H9 (cell line): ENCODE data around the gene FAM120A. TPM values are rescaled to one million over a fixed set of nuclear protein-coding genes. Genes with fewer than 3 reads are reported as not detected.

Source experiments
- DNase-seq: peaks from one replicate; pipeline ENCODE4 v3.0.0-alpha.2; 2017
- H2AFZ ChIP-seq: one replicate; pipeline ENCODE4 v1.6.1; 2013; ENCODE audit warnings: mild to moderate bottlenecking, low read length, control low read depth, moderate library complexity
- H2AK5ac ChIP-seq: 2 replicates; pipeline ENCODE4 v1.6.1; 2013; ENCODE audit warnings: low read length, control low read depth, mixed read lengths; ENCODE audit not compliant: insufficient read length
- H2BK120ac ChIP-seq: one replicate; pipeline ENCODE4 v1.6.1; 2013; ENCODE audit warnings: low read depth, mild to moderate bottlenecking, low read length, control low read depth, inconsistent platforms; ENCODE audit not compliant: poor library complexity, severe bottlenecking
- H2BK12ac ChIP-seq: 2 replicates; pipeline ENCODE4 v1.6.1; 2013; ENCODE audit warnings: low read length, control low read depth, mixed read lengths, low read depth; ENCODE audit not compliant: insufficient read length
- H2BK15ac ChIP-seq: 2 replicates; pipeline ENCODE4 v1.6.1; 2013; ENCODE audit warnings: low read depth, low read length, control low read depth
- H2BK20ac ChIP-seq: one replicate; pipeline ENCODE4 v1.6.1; 2013; ENCODE audit warnings: low read depth, mild to moderate bottlenecking, low read length, control low read depth, inconsistent platforms; ENCODE audit not compliant: poor library complexity, severe bottlenecking
- H2BK5ac ChIP-seq: 2 replicates; pipeline ENCODE4 v1.6.1; 2013; ENCODE audit warnings: low read length, control low read depth, mixed read lengths; ENCODE audit not compliant: insufficient read length
- H3K14ac ChIP-seq: 2 replicates; pipeline ENCODE4 v1.6.1; 2013; ENCODE audit warnings: low read length, control low read depth; ENCODE audit not compliant: insufficient read depth
- H3K18ac ChIP-seq: 2 replicates; pipeline ENCODE4 v1.6.1; 2013; ENCODE audit warnings: low read depth, mild to moderate bottlenecking, mixed read lengths, low read length, control low read depth; ENCODE audit not compliant: insufficient read length
- H3K23ac ChIP-seq: 2 replicates; pipeline ENCODE4 v1.6.1; 2013; ENCODE audit warnings: low read length, control low read depth, mixed read lengths, low read depth; ENCODE audit not compliant: insufficient read length
- H3K23me2 ChIP-seq: 2 replicates; pipeline ENCODE4 v1.6.1; 2013; ENCODE audit warnings: low read depth, mild to moderate bottlenecking, mixed read lengths, low read length, control low read depth; ENCODE audit not compliant: insufficient read length, poor library complexity, severe bottlenecking
- H3K27ac ChIP-seq: 2 replicates; pipeline ENCODE4 v1.5.1; 2013; ENCODE audit warnings: low read length, control low read depth, mixed read lengths, low read depth; ENCODE audit not compliant: insufficient read length
- H3K27me3 ChIP-seq: 2 replicates; pipeline ENCODE4 v1.6.1; 2013; ENCODE audit warnings: low read length, control low read depth, inconsistent platforms; ENCODE audit not compliant: insufficient read depth
- H3K4ac ChIP-seq: 2 replicates; pipeline ENCODE4 v1.6.1; 2013; ENCODE audit warnings: low read depth, mild to moderate bottlenecking, control low read depth, inconsistent platforms, low read length, moderate library complexity
- H3K4me1 ChIP-seq: 2 replicates; pipeline ENCODE4 v1.6.1; 2013; ENCODE audit warnings: low read length, control low read depth, inconsistent platforms; ENCODE audit not compliant: insufficient read depth
- H3K4me2 ChIP-seq: 2 replicates; pipeline ENCODE4 v1.6.1; 2013; ENCODE audit warnings: low read length, control low read depth, mixed read lengths; ENCODE audit not compliant: insufficient read length, insufficient read depth
- H3K56ac ChIP-seq: 2 replicates; pipeline ENCODE4 v1.6.1; 2013; ENCODE audit warnings: low read depth, mild to moderate bottlenecking, mixed read lengths, low read length, control low read depth; ENCODE audit not compliant: insufficient read length
- H3K79me1 ChIP-seq: 2 replicates; pipeline ENCODE4 v1.6.1; 2013; ENCODE audit warnings: low read depth, mild to moderate bottlenecking, moderate library complexity, low read length, control low read depth, inconsistent platforms; ENCODE audit not compliant: insufficient read depth, poor library complexity, severe bottlenecking
- H3K79me2 ChIP-seq: 2 replicates; pipeline ENCODE4 v1.6.1; 2013; ENCODE audit warnings: low read length, control low read depth, inconsistent platforms; ENCODE audit not compliant: insufficient read depth
- H3K9ac ChIP-seq: 2 replicates; pipeline ENCODE4 v1.6.1; 2013; ENCODE audit warnings: low read length, control low read depth, mixed read lengths; ENCODE audit not compliant: insufficient read length; ENCODE audit errors: extremely low read depth
- H3K9me3 ChIP-seq: one replicate; pipeline ENCODE4 v1.6.1; 2013; ENCODE audit warnings: low read depth, low read length, inconsistent platforms; ENCODE audit not compliant: control insufficient read depth
- H3T11ph ChIP-seq: one replicate; pipeline ENCODE4 v1.6.1; 2013; ENCODE audit warnings: mild to moderate bottlenecking, low read length, control low read depth, inconsistent platforms
- H4K20me1 ChIP-seq: one replicate; pipeline ENCODE4 v1.6.1; 2013; ENCODE audit not compliant: control insufficient read depth, insufficient read length, insufficient read depth
- H4K5ac ChIP-seq: 2 replicates; pipeline ENCODE4 v1.6.1; 2013; ENCODE audit warnings: low read depth, mild to moderate bottlenecking, mixed read lengths, low read length, control low read depth; ENCODE audit not compliant: insufficient read length
- H4K8ac ChIP-seq: replicated peaks from 2 replicates; pipeline ENCODE4 v1.6.1; 2013; ENCODE audit warnings: low read length, control low read depth, mixed read lengths, low read depth; ENCODE audit not compliant: insufficient read length
- H4K91ac ChIP-seq: 2 replicates; pipeline ENCODE4 v1.6.1; 2013; ENCODE audit warnings: low read depth, mild to moderate bottlenecking, moderate library complexity, mixed read lengths, low read length, control low read depth; ENCODE audit not compliant: insufficient read length
- H3K27ac Mint-ChIP-seq, 3 experiments: 2 replicates in 2 of 3; 3 replicates in 1 of 3; pipeline ENCODE4 v1.8.0; 2020 to 2021; ENCODE audit warnings: mixed read lengths in 3 of 3, mild to moderate bottlenecking in 1 of 3, moderate library complexity in 1 of 3
- H3K27me3 Mint-ChIP-seq: 2 replicates; pipeline ENCODE4 v1.8.0; 2021; ENCODE audit warnings: low read depth, mild to moderate bottlenecking, moderate library complexity, mixed read lengths
- H3K36me3 Mint-ChIP-seq, 3 experiments: 2 replicates in 2 of 3; 3 replicates in 1 of 3; pipeline ENCODE4 v1.8.0; 2020 to 2021; ENCODE audit warnings: low read depth in 3 of 3, mixed read lengths in 3 of 3; ENCODE audit not compliant: insufficient read depth in 1 of 3
- H3K4me1 Mint-ChIP-seq, 2 experiments: 2 replicates each; pipeline ENCODE4 v1.8.0; 2020; ENCODE audit warnings: mixed read lengths in 2 of 2
- H3K4me3 Mint-ChIP-seq, 2 experiments: 2 replicates in 1 of 2; 3 replicates in 1 of 2; pipeline ENCODE4 v1.8.0; 2020 to 2021; ENCODE audit warnings: mild to moderate bottlenecking in 2 of 2, mixed read lengths in 2 of 2, moderate library complexity in 1 of 2
- H3K9me3 Mint-ChIP-seq, 2 experiments: 2 replicates in 1 of 2; 3 replicates in 1 of 2; pipeline ENCODE4 v1.8.0; 2020; ENCODE audit warnings: mild to moderate bottlenecking in 2 of 2, mixed read lengths in 2 of 2, moderate library complexity in 1 of 2
- WGBS: extraction: QIAGEN DNeasy Blood & Tissue Kit; methylation state at CpG from one replicate; pipeline ENCODE4 v1.1.7; 2013; ENCODE audit warnings: missing lambda C conversion rate, low lambda C conversion rate, mixed read lengths; ENCODE audit not compliant: insufficient read length; ENCODE audit errors: extremely low coverage; 5-methylcytosine and 5-hydroxymethylcytosine counted together
- total RNA-seq: library from RNA; stranded (reverse); gene quantifications from 2 replicates; pipeline ENCODE4 v1.2.1, GENCODE V29; 2021
- TF ChIP-seq, protein P1 (sequence below): fragments of 200-600 bp; sonication (generic); conservative IDR thresholded peaks from 3 replicates; pipeline ENCODE4 v1.8.0; 2021; ENCODE audit warnings: antibody characterized with exemption, mild to moderate bottlenecking

FAM120A gene
- total RNA-seq, 1 experiment from 2014 or later = 57.7 TPM

DNA sequence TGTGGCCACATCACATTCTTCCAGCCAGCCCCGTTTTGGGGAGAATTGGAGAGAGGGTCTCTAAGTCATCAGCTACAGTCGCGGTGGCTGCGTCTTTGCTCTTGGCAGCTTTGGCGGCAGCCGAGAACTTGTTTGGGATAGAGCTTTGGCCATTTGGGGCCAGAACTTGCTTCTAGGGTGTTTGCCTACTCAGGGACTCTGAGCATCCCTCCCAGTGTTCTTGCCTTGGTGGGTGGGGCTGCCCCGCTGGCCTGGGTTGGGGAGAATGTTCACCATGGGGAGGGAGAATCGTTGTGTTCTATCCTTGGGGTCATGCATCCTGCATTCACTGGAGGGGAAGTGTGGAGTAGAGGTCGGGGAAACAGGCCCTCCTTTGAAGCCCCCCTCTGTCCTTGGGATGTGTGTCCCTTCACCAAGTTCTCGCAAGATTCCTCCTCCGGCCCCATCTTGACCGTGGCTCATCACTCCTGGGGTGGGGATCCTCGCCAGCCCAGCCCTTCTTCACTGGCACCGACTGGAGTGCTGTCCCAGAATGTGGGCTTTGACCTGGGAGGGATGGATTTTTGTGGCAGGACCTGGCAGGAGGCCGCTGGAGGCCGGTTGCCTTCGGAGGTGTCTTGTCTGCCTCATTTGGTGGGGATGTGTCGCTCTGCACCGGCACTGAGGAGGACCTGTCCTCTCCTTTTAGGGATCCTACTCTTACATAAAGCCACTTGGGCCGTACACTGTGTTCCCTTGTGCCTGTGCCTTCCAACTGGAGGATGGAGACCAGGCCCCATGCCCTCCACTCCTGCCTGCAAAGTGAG is 128.4 kb downstream of the FAM120A start:
- H3K4me2 ChIP-seq = no peak overlapping the region
- 0 out of 5 replicates have a peak, but pooled peaks cover 0 to under 1% of the 10 kb centered on the region in 2 experiments for H3K9me3 Mint-ChIP-seq
- H3K56ac ChIP-seq = no peak overlapping the region
- no peak overlapping the region for H2BK15ac ChIP-seq
- no peak overlapping the region for H2BK20ac ChIP-seq
- H3K4me1 ChIP-seq = peaks cover 7% of the 10 kb centered on the region; the same call in 1 of the 2 replicates
- H3K9me3 ChIP-seq = no peaks in the 10 kb centered on the region
- no peak overlapping the region for H3K27ac Mint-ChIP-seq
- peaks cover 15% of the 10 kb centered on the region for H3K23me2 ChIP-seq
- H3K4me1 Mint-ChIP-seq = peaks cover 32 to 44% of the 10 kb centered on the region in 2 experiments
- H2BK120ac ChIP-seq = no peak overlapping the region
- H2BK12ac ChIP-seq = no peak overlapping the region
- H2AK5ac ChIP-seq = no peak overlapping the region
- H3K9ac ChIP-seq = no peak overlapping the region
- DNase-seq = no peak
- WGBS = no CpG with 5 or more reads among the region's 20 CpGs
- H4K91ac ChIP-seq = no peak overlapping the region
- H3K18ac ChIP-seq = no peak overlapping the region
- no peak overlapping the region for H3K23ac ChIP-seq
- no peak overlapping the region for H3K4ac ChIP-seq
- TF ChIP-seq, protein P1, sequence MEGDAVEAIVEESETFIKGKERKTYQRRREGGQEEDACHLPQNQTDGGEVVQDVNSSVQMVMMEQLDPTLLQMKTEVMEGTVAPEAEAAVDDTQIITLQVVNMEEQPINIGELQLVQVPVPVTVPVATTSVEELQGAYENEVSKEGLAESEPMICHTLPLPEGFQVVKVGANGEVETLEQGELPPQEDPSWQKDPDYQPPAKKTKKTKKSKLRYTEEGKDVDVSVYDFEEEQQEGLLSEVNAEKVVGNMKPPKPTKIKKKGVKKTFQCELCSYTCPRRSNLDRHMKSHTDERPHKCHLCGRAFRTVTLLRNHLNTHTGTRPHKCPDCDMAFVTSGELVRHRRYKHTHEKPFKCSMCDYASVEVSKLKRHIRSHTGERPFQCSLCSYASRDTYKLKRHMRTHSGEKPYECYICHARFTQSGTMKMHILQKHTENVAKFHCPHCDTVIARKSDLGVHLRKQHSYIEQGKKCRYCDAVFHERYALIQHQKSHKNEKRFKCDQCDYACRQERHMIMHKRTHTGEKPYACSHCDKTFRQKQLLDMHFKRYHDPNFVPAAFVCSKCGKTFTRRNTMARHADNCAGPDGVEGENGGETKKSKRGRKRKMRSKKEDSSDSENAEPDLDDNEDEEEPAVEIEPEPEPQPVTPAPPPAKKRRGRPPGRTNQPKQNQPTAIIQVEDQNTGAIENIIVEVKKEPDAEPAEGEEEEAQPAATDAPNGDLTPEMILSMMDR = no peak
- no peak overlapping the region for H3K27ac ChIP-seq
- no peaks in the 10 kb centered on the region for H4K20me1 ChIP-seq
- H3K14ac ChIP-seq = no peak overlapping the region
- no peaks in the 10 kb centered on the region; a peak in 2 of 7 replicates for H3K36me3 Mint-ChIP-seq
- peaks cover 4% of the 10 kb centered on the region for H3K27me3 Mint-ChIP-seq
- H3T11ph ChIP-seq = no peak overlapping the region
- no peak overlapping the region for H2BK5ac ChIP-seq
- H3K79me2 ChIP-seq = peaks cover 2% of the 10 kb centered on the region; the same call in 1 of the 2 replicates
- H3K79me1 ChIP-seq = no peaks in the 10 kb centered on the region
- H3K4me3 Mint-ChIP-seq = no peak overlapping the region; a peak in 1 of 5 replicates
- H2AFZ ChIP-seq = no peak overlapping the region
- no peak overlapping the region for H4K5ac ChIP-seq
- H4K8ac ChIP-seq = no peak overlapping the region
- no peaks in the 10 kb centered on the region for H3K27me3 ChIP-seq
